Measurements from ENCODE around the gene PRRC2B.
"Not testable (repeated sequence)": the region's sequence is repeated elsewhere in the genome, so short reads cannot be mapped to it uniquely, and the experiment has no call there.

PRRC2B gene

DNA sequence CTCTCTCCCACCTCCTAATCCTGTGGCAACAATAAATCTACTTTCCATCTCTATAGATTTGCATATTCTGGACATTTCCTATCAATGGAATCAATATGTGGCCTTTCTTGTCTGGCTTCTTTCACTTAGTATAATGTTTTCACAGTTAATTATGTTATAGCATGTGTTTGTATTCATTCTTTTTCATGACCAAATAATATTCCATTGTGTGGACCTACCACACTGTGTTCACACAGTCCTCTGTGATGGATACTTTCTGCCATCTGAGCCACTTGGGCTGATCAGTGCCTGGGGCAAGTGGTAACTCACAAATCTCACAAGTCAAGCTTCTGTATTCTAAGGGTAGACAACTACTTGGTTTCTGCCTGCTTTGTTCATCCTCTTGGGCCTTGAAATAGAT, 60.1 kb downstream of the PRRC2B start:
- Histone ChIP-seq H3K4me3 (ENCODE audit: control insufficient read depth in 1 of 7, extremely low read depth in 1 of 7, insufficient read depth in 4 of 7, low read depth in 2 of 7, low read length in 6 of 7) (no peak overlapping the region), H3K4me1 (ENCODE audit: control extremely low read depth in 1 of 4, control insufficient read depth in 4 of 4, insufficient read depth in 4 of 4, low read length in 3 of 4) (no peaks in the 10 kb centered on the region), H3K36me3 (ENCODE audit: control insufficient read depth in 4 of 4, insufficient read depth in 4 of 4, low read length in 3 of 4) (peaks cover 34 to 89% (median 62%) of the 10 kb centered on the region in 4 experiments), H3K9me3 (ENCODE audit: control extremely low read depth in 1 of 5, control insufficient read depth in 4 of 5, insufficient read depth in 2 of 5, low read depth in 1 of 5, low read length in 4 of 5) (no peaks in the 10 kb centered on the region), H3K27ac (ENCODE audit: insufficient read depth in 1 of 2, low read depth in 1 of 2, low read length in 2 of 2, poor library complexity in 1 of 2, severe bottlenecking in 2 of 2) (no peak overlapping the region), H3K27me3 (replicated peaks in 2 of 5; ENCODE audit: control insufficient read depth in 4 of 5, insufficient read depth in 5 of 5, low read length in 4 of 5) (no peaks in the 10 kb centered on the region)
- POLR2A ChIA-PET: no interaction called here
- CTCF ChIA-PET: interaction anchor here (1.4 kb wide), 1 partner anchor 26 kb away, joined by 3 read pairs; no protein-coding TSS in a partner anchor
- no peak for DNase-seq

DNA sequence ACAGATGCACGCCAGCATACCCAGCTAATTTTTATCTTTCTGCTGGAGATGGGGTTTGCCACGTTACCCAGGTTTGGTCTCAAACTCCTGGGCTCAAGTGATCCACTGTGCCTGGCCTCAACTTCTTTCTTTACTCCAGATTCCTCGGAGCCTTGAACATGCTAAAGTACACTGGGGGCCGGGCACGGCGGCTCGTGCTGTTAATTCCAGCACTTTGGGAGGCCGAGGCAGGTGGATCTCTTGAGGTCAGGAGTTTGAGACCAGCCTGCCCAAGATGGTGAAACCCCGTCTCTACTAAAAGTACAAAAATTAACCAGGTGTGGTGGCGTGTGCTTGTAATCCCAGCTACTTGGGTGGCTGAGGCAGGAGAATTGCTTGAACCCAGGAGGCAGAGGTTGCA, 61.8 kb downstream of the PRRC2B start:
- H3K4me3 ChIP-seq (ENCODE audit: control insufficient read depth in 1 of 7, extremely low read depth in 1 of 7, insufficient read depth in 4 of 7, low read depth in 2 of 7, low read length in 6 of 7); H3K9me3 ChIP-seq (ENCODE audit: control extremely low read depth in 1 of 5, control insufficient read depth in 4 of 5, insufficient read depth in 2 of 5, low read depth in 1 of 5, low read length in 4 of 5); H3K4me1 ChIP-seq (ENCODE audit: control extremely low read depth in 1 of 4, control insufficient read depth in 4 of 4, insufficient read depth in 4 of 4, low read length in 3 of 4); H3K27me3 ChIP-seq (replicated peaks in 2 of 5; ENCODE audit: control insufficient read depth in 4 of 5, insufficient read depth in 5 of 5, low read length in 4 of 5); DNase-seq; H3K27ac ChIP-seq (ENCODE audit: insufficient read depth in 1 of 2, low read depth in 1 of 2, low read length in 2 of 2, poor library complexity in 1 of 2, severe bottlenecking in 2 of 2); CTCF ChIA-PET: not testable (repeated sequence)
- POLR2A ChIA-PET: interaction anchor here (0.6 kb wide), 1 partner anchor 144 kb away, joined by 4 read pairs; no protein-coding TSS in a partner anchor
- 98% methylated on average over 8 of the region's 10 CpGs for WGBS (ENCODE audit: insufficient coverage)
- peaks cover 35 to 91% (median 67%) of the 10 kb centered on the region in 4 experiments for H3K36me3 ChIP-seq (ENCODE audit: control insufficient read depth in 4 of 4, insufficient read depth in 4 of 4, low read length in 3 of 4)

DNA sequence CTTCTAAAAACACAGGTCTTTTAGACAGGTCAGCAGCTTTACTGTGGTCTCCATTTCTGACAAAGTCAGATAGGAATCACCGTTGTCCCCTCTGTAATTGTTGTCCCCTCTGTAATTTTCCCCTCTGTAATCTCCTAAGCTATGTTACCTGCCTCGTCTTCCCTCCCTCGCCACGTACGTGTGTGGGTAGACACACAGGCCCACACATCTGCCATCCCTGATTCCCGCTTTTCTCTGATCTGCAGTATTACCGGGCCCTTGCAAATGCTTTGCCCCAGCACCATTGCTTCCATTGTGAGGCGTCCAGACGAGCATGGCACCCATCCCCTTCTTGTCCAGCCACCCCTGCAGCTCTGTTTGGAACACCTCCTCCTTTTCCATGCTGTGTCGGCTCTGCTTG, 63.9 kb downstream of the PRRC2B start:
- H3K4me3 ChIP-seq (ENCODE audit: control insufficient read depth in 1 of 7, extremely low read depth in 1 of 7, insufficient read depth in 4 of 7, low read depth in 2 of 7, low read length in 6 of 7): no peak overlapping the region
- H3K36me3 ChIP-seq (ENCODE audit: control insufficient read depth in 4 of 4, insufficient read depth in 4 of 4, low read length in 3 of 4): peaks cover 36 to 88% (median 75%) of the 10 kb centered on the region in 4 experiments
- ChIA-PET POLR2A (no interaction called here), CTCF (interaction anchor here (0.9 to 1.8 kb wide), 3 partner anchors 14 to 20 kb away, joined by 3 to 4 read pairs (median 3); no protein-coding TSS in a partner anchor)
- 95% methylated on average over 9 of the region's 10 CpGs for WGBS (ENCODE audit: insufficient coverage)
- no peaks in the 10 kb centered on the region for H3K9me3 ChIP-seq (ENCODE audit: control extremely low read depth in 1 of 5, control insufficient read depth in 4 of 5, insufficient read depth in 2 of 5, low read depth in 1 of 5, low read length in 4 of 5)
- no peaks in the 10 kb centered on the region for H3K27me3 ChIP-seq (replicated peaks in 2 of 5; ENCODE audit: control insufficient read depth in 4 of 5, insufficient read depth in 5 of 5, low read length in 4 of 5)
- H3K4me1 ChIP-seq (ENCODE audit: control extremely low read depth in 1 of 4, control insufficient read depth in 4 of 4, insufficient read depth in 4 of 4, low read length in 3 of 4): no peaks in the 10 kb centered on the region
- no peak for DNase-seq
- H3K27ac ChIP-seq (ENCODE audit: insufficient read depth in 1 of 2, low read depth in 1 of 2, low read length in 2 of 2, poor library complexity in 1 of 2, severe bottlenecking in 2 of 2): no peak overlapping the region

DNA sequence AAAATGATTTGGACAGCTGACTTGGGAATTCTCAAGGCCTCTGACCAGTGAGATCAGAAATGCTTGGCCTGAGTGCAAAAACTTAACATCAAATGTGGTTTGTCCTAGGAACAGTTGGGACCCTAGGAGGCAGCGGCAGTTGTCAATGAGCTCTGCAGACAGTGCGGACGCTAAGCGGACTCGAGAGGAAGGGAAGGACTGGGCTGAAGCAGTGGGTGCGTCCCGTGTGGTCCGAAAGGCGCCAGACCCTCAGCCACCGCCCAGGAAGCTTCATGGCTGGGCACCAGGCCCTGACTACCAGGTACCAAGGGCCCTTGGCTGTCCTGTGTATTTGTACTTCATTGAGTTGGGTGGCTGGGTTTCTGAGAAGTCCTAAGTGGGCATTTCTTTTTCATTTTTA, 65.2 kb downstream of the PRRC2B start:
- no peak overlapping the region for H3K4me3 ChIP-seq (ENCODE audit: control insufficient read depth in 1 of 7, extremely low read depth in 1 of 7, insufficient read depth in 4 of 7, low read depth in 2 of 7, low read length in 6 of 7)
- WGBS (ENCODE audit: insufficient coverage): 98% methylated on average over 9 of the region's 10 CpGs
- H3K36me3 ChIP-seq (ENCODE audit: control insufficient read depth in 4 of 4, insufficient read depth in 4 of 4, low read length in 3 of 4): peaks cover 26 to 87% (median 73%) of the 10 kb centered on the region in 4 experiments
- POLR2A ChIA-PET: no interaction called here
- no peak overlapping the region for H3K27ac ChIP-seq (ENCODE audit: insufficient read depth in 1 of 2, low read depth in 1 of 2, low read length in 2 of 2, poor library complexity in 1 of 2, severe bottlenecking in 2 of 2)
- no peak for DNase-seq
- peaks cover 0 to 1% (median under 1%) of the 10 kb centered on the region in 4 experiments for H3K4me1 ChIP-seq (ENCODE audit: control extremely low read depth in 1 of 4, control insufficient read depth in 4 of 4, insufficient read depth in 4 of 4, low read length in 3 of 4)
- no peaks in the 10 kb centered on the region for H3K9me3 ChIP-seq (ENCODE audit: control extremely low read depth in 1 of 5, control insufficient read depth in 4 of 5, insufficient read depth in 2 of 5, low read depth in 1 of 5, low read length in 4 of 5)
- CTCF ChIA-PET: interaction anchor here (0.8 to 1.2 kb wide), 3 partner anchors 18 to 75 kb away, joined by 3 to 4 read pairs (median 3); no protein-coding TSS in a partner anchor
- H3K27me3 ChIP-seq (replicated peaks in 2 of 5; ENCODE audit: control insufficient read depth in 4 of 5, insufficient read depth in 5 of 5, low read length in 4 of 5): no peaks in the 10 kb centered on the region

DNA sequence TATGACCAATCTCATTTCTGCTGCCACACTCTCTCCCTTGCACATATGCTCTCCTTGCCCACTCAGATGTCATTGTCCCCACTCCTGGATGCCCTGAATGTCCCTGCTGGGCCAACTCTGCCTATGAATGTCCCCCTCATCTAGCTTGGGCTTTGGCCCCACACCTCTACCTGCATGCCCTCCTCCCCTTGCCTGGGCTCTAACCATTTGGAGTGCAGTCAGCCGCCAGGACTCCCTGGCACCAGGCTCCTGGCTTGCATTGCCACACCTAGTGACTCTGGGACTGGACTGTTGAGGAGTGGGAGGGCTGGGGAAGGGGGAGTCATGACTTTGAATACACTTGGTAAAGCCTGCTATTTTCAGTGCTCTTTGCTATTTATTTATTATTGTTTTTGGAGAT, 67.3 kb downstream of the PRRC2B start:
- Histone ChIP-seq H3K27ac (ENCODE audit: insufficient read depth in 1 of 2, low read depth in 1 of 2, low read length in 2 of 2, poor library complexity in 1 of 2, severe bottlenecking in 2 of 2) (no peak overlapping the region), H3K27me3 (replicated peaks in 2 of 5; ENCODE audit: control insufficient read depth in 4 of 5, insufficient read depth in 5 of 5, low read length in 4 of 5) (no peaks in the 10 kb centered on the region), H3K4me1 (ENCODE audit: control extremely low read depth in 1 of 4, control insufficient read depth in 4 of 4, insufficient read depth in 4 of 4, low read length in 3 of 4) (peaks cover 0 to 6% (median 2%) of the 10 kb centered on the region in 4 experiments), H3K9me3 (ENCODE audit: control extremely low read depth in 1 of 5, control insufficient read depth in 4 of 5, insufficient read depth in 2 of 5, low read depth in 1 of 5, low read length in 4 of 5) (no peaks in the 10 kb centered on the region), H3K4me3 (ENCODE audit: control insufficient read depth in 1 of 7, extremely low read depth in 1 of 7, insufficient read depth in 4 of 7, low read depth in 2 of 7, low read length in 6 of 7) (no peak overlapping the region), H3K36me3 (ENCODE audit: control insufficient read depth in 4 of 4, insufficient read depth in 4 of 4, low read length in 3 of 4) (peaks cover 32 to 87% (median 74%) of the 10 kb centered on the region in 4 experiments)
- ChIA-PET CTCF (interaction anchor here (1.3 kb wide), 1 partner anchor 54 kb away, joined by 4 read pairs; no protein-coding TSS in a partner anchor), POLR2A (no interaction called here)
- DNase-seq: no peak
- no CpG with 5 or more reads among the region's 1 CpG for WGBS (ENCODE audit: insufficient coverage)

DNA sequence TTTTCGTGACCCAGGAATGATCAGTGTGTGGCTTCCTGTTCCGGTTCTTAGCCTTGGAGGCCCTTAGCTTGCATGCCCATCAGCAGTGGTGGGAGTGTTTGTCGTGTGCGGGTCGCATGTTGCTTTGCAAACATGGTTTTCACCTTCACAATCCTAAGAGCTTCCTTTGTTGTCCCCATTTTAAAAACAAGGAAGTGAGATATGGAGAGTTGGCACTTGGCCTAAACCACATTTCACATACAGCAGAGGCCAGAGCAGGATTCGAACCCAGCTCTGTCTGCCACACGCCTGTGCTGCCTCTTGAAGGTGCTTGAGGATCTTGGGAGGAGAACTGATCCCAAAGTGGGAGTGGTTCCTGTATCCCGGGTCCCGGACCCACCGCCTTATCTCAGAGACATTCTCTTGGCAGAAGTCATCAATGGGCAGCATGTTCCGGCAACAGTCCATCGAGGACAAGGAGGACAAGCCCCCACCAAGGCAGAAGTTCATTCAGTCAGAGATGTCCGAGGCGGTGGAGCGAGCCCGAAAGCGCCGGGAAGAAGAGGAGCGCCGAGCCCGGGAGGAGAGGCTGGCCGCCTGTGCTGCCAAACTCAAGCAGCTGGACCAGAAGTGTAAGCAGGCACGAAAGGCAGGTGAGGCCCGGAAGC, 70.6 kb downstream of the PRRC2B start:
- Histone ChIP-seq H3K27me3 (replicated peaks in 2 of 5; ENCODE audit: control insufficient read depth in 4 of 5, insufficient read depth in 5 of 5, low read length in 4 of 5) (no peaks in the 10 kb centered on the region), H3K4me1 (ENCODE audit: control extremely low read depth in 1 of 4, control insufficient read depth in 4 of 4, insufficient read depth in 4 of 4, low read length in 3 of 4) (peaks cover 0 to 6% (median 2%) of the 10 kb centered on the region in 4 experiments), H3K4me3 (ENCODE audit: control insufficient read depth in 1 of 7, extremely low read depth in 1 of 7, insufficient read depth in 4 of 7, low read depth in 2 of 7, low read length in 6 of 7) (no peak overlapping the region), H3K9me3 (ENCODE audit: control extremely low read depth in 1 of 5, control insufficient read depth in 4 of 5, insufficient read depth in 2 of 5, low read depth in 1 of 5, low read length in 4 of 5) (no peaks in the 10 kb centered on the region), H3K27ac (ENCODE audit: insufficient read depth in 1 of 2, low read depth in 1 of 2, low read length in 2 of 2, poor library complexity in 1 of 2, severe bottlenecking in 2 of 2) (no peak overlapping the region), H3K36me3 (ENCODE audit: control insufficient read depth in 4 of 4, insufficient read depth in 4 of 4, low read length in 3 of 4) (peaks cover 41 to 85% (median 67%) of the 10 kb centered on the region in 4 experiments)
- 88% methylated on average over 20 of the region's 24 CpGs for WGBS (ENCODE audit: insufficient coverage)
- peak; percentile 22 to 48 (median 37) for DNase-seq
- ChIA-PET POLR2A (no interaction called here), CTCF (interaction anchor here (1.0 to 1.2 kb wide), 5 partner anchors 13 to 31 kb away, joined by 3 to 8 read pairs (median 3); no protein-coding TSS in a partner anchor)

DNA sequence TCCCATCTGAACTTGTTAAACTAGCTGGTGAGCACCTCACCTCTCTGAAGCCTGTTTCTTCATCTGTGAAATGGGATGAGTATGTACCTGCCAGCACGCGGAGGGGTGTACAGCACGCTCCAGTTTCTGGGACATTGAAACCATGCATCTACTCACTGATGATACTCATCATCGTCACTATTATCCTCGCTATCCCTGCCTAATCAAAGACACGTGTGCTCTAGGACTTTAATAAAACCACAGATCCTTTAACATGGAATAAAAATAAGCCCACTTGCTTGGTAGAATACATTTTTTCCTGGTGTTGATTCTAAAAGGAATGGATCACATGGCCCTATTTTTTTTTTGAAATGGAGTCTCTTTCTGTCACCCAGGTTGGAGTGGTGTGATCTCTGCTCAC, 71.5 kb downstream of the PRRC2B start:
- Histone ChIP-seq H3K27me3 (replicated peaks in 2 of 5; ENCODE audit: control insufficient read depth in 4 of 5, insufficient read depth in 5 of 5, low read length in 4 of 5) (no peaks in the 10 kb centered on the region), H3K4me3 (ENCODE audit: control insufficient read depth in 1 of 7, extremely low read depth in 1 of 7, insufficient read depth in 4 of 7, low read depth in 2 of 7, low read length in 6 of 7) (no peak overlapping the region), H3K36me3 (ENCODE audit: control insufficient read depth in 4 of 4, insufficient read depth in 4 of 4, low read length in 3 of 4) (peaks cover 44 to 86% (median 67%) of the 10 kb centered on the region in 4 experiments), H3K9me3 (ENCODE audit: control extremely low read depth in 1 of 5, control insufficient read depth in 4 of 5, insufficient read depth in 2 of 5, low read depth in 1 of 5, low read length in 4 of 5) (no peaks in the 10 kb centered on the region), H3K27ac (ENCODE audit: insufficient read depth in 1 of 2, low read depth in 1 of 2, low read length in 2 of 2, poor library complexity in 1 of 2, severe bottlenecking in 2 of 2) (no peak overlapping the region), H3K4me1 (ENCODE audit: control extremely low read depth in 1 of 4, control insufficient read depth in 4 of 4, insufficient read depth in 4 of 4, low read length in 3 of 4) (peaks cover 0 to 6% (median 2%) of the 10 kb centered on the region in 4 experiments)
- DNase-seq: no peak
- POLR2A ChIA-PET: no interaction called here
- 80% methylated on average over 1 of the region's 6 CpGs for WGBS (ENCODE audit: insufficient coverage)
- CTCF ChIA-PET: interaction anchor here (1.1 kb wide), 1 partner anchor 24 kb away, joined by 3 read pairs; no protein-coding TSS in a partner anchor

All from common myeloid progenitor, CD34-positive (primary cell).